HEK293T (cell line): ENCODE results near the gene KIAA1549.

Experiments
- BHLHE40 ChIP-seq: fragments of 450-650 bp; IDR thresholded peaks from 2 replicates; pipeline ENCODE4 v1.6.1; 2016; ENCODE audit warnings: mild to moderate bottlenecking, moderate library complexity, borderline replicate concordance
- ELF4 ChIP-seq: fragments of 450-650 bp; IDR thresholded peaks from 2 replicates; pipeline ENCODE4 v1.6.1; 2017; ENCODE audit warnings: antibody characterized with exemption
- FOXK2 ChIP-seq: fragments of 450-650 bp; IDR thresholded peaks from 2 replicates; pipeline ENCODE4 v1.6.1; 2016; ENCODE audit warnings: mild to moderate bottlenecking
- FOXM1 ChIP-seq: fragments of 450-650 bp; IDR thresholded peaks from 2 replicates; pipeline ENCODE4 v1.6.1; 2017; ENCODE audit warnings: mild to moderate bottlenecking, borderline replicate concordance
- L3MBTL2 ChIP-seq: fragments of 450-650 bp; conservative IDR thresholded peaks from 2 replicates; pipeline ENCODE4 v1.6.1; 2016; ENCODE audit warnings: mild to moderate bottlenecking
- LEF1 ChIP-seq: fragments of 450-650 bp; IDR thresholded peaks from 2 replicates; pipeline ENCODE4 v1.6.1; 2017; ENCODE audit warnings: mild to moderate bottlenecking, borderline replicate concordance
- NFRKB ChIP-seq: fragments of 450-650 bp; IDR thresholded peaks from 2 replicates; pipeline ENCODE4 v1.6.1; 2016; ENCODE audit warnings: mild to moderate bottlenecking, moderate library complexity
- PKNOX1 ChIP-seq: fragments of 450-650 bp; IDR thresholded peaks from 2 replicates; pipeline ENCODE4 v1.6.1; 2016
- SP1 ChIP-seq: fragments of 450-650 bp; IDR thresholded peaks from 2 replicates; pipeline ENCODE4 v1.6.1; 2017
- TARDBP ChIP-seq: fragments of 450-650 bp; IDR thresholded peaks from 2 replicates; pipeline ENCODE4 v1.6.1; 2016
- ZNF384 ChIP-seq: fragments of 450-650 bp; IDR thresholded peaks from 2 replicates; pipeline ENCODE4 v1.6.1; 2016

GRCh38 chr7:138871814-138872090 is 109.4 kb downstream of the KIAA1549 start:
- no peak for TF ChIP-seq ELF4
- no peak for TF ChIP-seq FOXM1
- TF ChIP-seq TARDBP: no peak
- no peak for TF ChIP-seq BHLHE40
- no peak for TF ChIP-seq LEF1
- TF ChIP-seq L3MBTL2: no peak
- no peak for TF ChIP-seq FOXK2
- no peak for TF ChIP-seq ZNF384
- TF ChIP-seq NFRKB: no peak
- TF ChIP-seq PKNOX1: no peak
- TF ChIP-seq SP1: no peak
